GM19372 (cell line): ENCODE results near the gene PHF8.

Experiments used
- ATAC-seq: cut with Tn5 transposase; IDR thresholded peaks from one replicate; pipeline ENCODE4 v1.9.1; 2021; ENCODE audit warnings: mild to moderate bottlenecking, low read depth, moderate library complexity; ENCODE audit not compliant: unreplicated experiment

The PHF8 gene

DNA sequence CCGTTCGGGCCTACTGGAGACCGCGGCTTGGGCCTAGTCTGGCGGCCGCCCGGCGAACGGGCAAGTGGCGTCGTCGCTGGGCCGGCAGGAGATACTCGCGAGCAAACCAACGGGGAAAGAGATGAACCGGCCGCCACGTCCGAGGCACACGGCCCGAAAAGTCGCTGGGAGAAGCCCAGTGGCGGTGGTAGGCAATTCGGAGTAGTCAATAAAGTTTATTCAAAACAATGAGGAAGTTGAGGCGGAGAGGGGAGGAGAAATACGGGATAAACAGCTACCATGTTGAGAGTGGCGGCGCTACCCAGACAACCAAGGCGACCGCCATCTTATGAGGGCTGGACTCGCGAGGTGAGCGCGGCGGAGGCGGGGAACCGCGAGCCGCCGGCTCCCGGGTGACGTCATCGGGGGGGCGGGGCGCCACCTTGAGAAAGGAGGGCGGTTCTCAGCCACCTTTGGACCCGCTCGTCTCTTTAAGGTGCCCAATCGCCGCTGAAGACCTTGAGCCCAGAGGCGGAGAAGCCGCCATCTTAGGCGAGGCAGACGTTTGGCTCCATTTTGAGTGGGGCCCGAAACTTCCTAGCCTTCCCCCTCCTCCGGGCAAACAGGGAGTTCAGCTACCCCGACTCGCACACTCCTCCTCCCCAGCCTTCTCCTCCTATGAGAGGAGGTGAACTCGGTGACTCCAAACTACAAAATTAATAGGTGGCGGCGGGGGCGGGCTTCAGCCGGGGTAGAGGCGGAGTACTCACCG, at the start of gene PHF8:
Gene PHF8 (minus strand): TSS at position 348 of the 751 bp plus-strand sequence. CDS start 1,745 bp downstream, outside the sequence.
- ATAC-seq: peak; percentile 81

DNA sequence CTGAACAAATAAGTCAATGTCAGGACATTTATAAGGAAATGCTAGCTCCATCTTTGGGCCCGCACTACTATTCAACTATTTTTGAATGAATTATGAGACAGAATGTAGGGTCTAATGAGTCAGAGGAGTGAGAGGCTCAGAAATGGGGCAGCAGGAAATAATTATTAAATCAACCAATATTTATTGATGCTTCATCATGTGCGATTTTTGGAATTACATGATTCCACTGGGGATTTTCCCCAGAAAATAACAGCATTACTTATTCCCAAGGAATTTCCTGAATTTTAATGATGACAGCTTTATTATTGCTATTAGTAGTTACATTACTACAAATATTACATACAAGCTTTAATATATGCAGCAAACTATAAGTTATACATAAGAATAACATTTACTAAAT, 49.3 kb upstream of the PHF8 start:
- ATAC-seq: no peak

- ATAC-seq: no peak
Measured at GRCh38 chrX:54093159-54093558, 48.9 kb upstream of the PHF8 start.

GRCh38 chrX:54090880-54091279, 46.6 kb upstream of the PHF8 start:
- no peak for ATAC-seq

DNA sequence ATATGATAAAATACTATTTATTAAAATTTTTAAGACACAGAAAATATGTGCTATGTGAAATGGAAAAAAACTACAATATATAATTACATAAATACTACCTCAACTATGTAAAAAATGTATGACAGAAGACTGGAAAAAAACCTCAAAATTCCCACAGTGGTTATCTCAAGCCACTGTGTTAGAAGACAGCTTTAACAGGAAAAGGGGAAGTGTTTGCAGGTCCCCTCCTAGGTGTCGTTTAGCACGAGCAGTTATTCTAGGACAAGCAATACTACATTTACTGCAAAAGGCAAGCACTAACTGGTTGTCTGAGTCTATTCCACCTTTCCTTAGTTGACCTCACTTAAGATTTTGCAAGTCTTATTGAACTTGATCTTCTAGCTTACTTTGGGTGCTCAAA, 44.9 kb upstream of the PHF8 start:
- ATAC-seq: no peak

- no peak for ATAC-seq
Measured at GRCh38 chrX:54087661-54088060, 43.4 kb upstream of the PHF8 start.

- ATAC-seq: no peak
Measured at GRCh38 chrX:54085666-54086065, 41.4 kb upstream of the PHF8 start.

DNA sequence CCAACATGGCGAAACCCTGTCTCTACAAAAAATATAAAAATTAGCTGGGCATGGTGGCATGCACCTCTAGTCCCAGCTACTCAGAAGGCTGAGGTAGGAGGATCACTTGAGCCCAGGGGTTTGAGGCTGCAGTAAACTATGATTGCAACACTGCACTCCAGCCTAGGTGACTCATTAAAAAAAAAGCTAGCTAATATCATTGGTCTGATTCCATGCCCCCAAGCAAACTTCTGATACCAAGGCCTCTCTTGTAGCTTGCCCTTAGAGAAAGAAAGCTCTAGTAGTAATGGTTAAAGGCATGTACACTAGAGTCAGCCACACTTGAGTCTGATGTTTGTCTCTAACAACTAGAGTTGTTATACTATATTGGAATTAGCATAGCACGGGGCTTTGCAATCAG, 32.6 kb upstream of the PHF8 start:
- ATAC-seq: no peak

GRCh38 chrX:54074826-54075225, 30.6 kb upstream of the PHF8 start:
- no peak for ATAC-seq

GRCh38 chrX:54067766-54068165, 23.5 kb upstream of the PHF8 start:
- ATAC-seq: no peak

DNA sequence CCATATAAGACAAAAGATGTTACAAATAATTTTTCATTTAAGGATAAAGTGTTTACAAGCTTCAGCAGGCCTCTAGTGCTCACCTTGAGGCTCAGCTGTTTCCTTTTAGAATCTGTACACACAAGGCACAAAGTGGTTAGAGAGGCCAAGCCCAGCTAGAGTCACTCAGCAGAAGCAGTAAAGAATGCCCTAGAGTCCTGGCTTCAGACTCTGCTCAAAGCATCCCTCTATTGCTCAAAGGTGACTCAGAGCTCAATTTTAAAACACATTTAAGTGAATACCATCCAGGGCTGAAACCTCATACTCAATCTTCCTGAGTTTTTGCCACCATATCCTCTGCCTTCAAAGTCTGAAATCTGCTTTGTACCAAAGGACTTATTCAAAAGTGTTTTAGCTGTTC, 22.6 kb upstream of the PHF8 start:
- no peak for ATAC-seq

DNA sequence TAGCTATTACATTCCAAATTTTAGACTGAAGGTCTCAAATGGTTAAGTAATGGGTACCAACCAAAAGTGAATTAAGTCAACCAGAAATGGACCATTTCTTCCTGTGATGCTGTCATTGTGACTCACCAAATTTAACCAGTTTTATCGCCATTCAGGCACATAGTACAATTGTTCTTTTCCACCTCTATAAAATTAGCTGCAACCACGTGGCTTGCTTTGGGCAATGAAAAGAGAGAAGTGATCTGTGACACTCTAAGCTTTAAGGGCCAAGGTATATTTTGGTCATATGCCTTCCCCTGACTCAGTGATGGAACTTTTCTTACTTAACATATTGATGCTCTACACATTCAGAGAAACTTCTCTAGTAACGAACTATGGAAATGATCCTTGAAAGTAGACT, 20.3 kb upstream of the PHF8 start:
- ATAC-seq: no peak

DNA sequence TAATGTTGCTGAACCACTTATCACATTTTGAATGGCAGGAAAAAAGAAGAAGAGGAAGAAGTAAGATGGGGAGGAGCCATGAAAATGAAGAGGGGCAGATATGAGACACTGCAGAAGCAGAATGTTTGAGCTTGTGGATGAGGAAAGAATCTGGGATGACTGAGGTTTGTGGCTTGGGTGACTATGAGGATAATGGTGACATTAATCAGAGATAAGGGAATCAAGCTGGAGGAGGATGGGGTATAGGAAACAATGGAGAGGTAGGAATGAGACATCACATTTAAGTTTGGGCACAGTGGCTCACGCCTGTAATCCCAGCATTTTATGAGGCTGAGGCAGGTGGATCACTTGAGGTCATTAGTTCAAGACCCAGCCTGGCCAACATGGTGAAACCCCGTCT, 19.1 kb upstream of the PHF8 start:
- ATAC-seq: no peak

GRCh38 chrX:54049801-54050200, 5.5 kb upstream of the PHF8 start:
- ATAC-seq: no peak

GRCh38 chrX:54048412-54048811, 4.1 kb upstream of the PHF8 start:
- no peak for ATAC-seq

DNA sequence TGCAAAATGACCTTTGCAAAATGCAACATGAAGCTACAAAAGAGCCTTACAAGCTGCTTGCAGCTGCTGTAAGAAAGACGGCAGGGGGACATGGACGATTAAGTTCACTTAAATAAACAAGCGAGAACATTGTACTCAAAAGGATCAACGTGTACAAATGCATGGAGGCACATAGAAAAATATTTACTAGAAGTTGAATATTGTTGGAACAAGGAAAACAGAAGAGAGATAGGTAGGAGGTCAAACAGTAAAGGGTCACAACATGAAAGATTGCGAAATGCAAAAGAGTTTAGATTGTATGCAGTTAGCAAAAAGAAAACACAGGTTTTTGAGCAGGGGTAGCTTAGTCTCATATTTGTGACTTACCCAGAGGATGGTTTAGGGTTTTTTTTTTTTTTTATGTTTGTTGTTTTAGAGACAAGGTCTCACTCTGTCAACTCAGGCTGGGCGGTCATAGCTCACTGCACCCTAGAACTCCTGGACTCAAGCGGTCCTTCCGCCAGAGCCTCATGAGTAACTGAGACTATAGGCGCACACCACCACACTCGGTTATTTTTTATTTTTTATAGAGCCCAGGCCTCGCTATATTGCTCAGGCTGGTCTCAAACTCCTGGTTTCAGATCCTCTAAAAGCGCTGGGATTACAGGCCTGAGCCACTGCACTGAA, 1.4 kb upstream of the PHF8 start:
- ATAC-seq: no peak

DNA sequence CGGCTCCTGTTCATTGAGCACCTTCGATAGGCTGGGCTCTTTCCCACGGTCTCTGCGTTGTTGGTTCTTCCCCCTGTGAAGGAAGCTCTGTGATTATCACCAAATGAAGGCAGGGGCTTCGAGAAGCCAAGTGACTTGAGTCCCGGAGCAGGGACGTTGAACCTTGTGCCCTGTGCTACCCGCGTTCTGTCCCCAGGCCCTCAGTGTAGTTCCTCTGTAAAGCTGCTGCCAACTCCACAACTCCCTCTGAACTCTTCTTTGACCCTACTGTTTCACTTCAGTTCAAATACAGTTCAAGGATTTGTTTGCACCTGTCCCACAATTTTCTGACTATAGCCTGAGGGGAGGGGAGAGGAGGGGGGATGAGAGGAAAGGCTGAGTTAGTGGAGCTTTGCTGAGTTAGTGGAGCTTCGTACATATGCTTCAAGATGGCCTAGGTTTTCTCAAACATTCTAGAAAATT, 635 bp upstream of the PHF8 start:
- no peak for ATAC-seq

- ATAC-seq: no peak
Measured at GRCh38 chrX:54043541-54044125, 640 bp downstream of the PHF8 start.

DNA sequence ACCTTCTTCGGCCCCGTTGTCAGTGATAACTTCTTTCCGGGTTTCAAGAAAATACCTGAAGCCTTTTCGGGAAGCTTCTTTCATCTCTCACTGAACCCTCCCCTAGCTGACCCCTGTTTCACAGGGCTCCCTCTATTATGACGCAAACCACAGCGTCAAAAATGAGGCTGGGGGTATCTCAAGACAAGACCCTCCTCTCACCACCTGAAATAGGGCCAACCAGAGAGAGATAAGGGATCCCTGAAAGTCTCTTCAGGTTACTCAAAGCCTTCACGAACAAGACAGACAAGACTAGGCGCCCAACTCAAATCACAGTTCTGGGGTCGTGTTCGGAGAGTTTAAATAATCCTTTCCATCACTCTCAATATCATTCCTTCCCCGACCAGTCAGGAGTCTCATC, 1.2 kb downstream of the PHF8 start:
- ATAC-seq: no peak

- no peak for ATAC-seq
Measured at GRCh38 chrX:54042609-54043021, 1.7 kb downstream of the PHF8 start.

- no peak for ATAC-seq
Measured at GRCh38 chrX:54030329-54030728, 13.9 kb downstream of the PHF8 start.
